Muscle of arm (tissue), 12 donors: ENCODE data around the gene ZNF33B. TPM values are rescaled to one million over a fixed set of nuclear protein-coding genes. Genes with fewer than 3 reads are reported as not detected.
"Not testable (repeated sequence)": the region's sequence is repeated elsewhere in the genome, so short reads cannot be mapped to it uniquely, and the experiment has no call there.

Experiments used
- DNase-seq: peaks from one replicate; pipeline ENCODE4 v3.0.0-alpha.2; 2013
- polyA plus RNA-seq, 12 donors: library from polyadenylated mRNA; unstranded; fragments of 120-200 nt; gene quantifications; one replicate each; pipeline ENCODE4 v1.2.1, GENCODE V29; 2013; ENCODE audit not compliant: insufficient read length in 12 of 12

Gene ZNF33B
- polyA plus RNA-seq, 12 donors: 12.2 to 27.9 (median 18.8) TPM; not detected in 1

GRCh38 chr10:42623929-42624328 lies 14.4 kb downstream of the ZNF33B start:
- DNase-seq: no peak

GRCh38 chr10:42618424-42618823 lies 19.9 kb downstream of the ZNF33B start:
- DNase-seq: no peak

- no peak for DNase-seq
Measured at GRCh38 chr10:42615419-42615818, 23.0 kb downstream of the ZNF33B start.

GRCh38 chr10:42609872-42610271 lies 28.5 kb downstream of the ZNF33B start:
- no peak for DNase-seq

- no peak for DNase-seq
Measured at GRCh38 chr10:42598249-42598873, 40.0 kb downstream of the ZNF33B start.

GRCh38 chr10:42596196-42596595 lies 42.2 kb downstream of the ZNF33B start:
- no peak for DNase-seq

GRCh38 chr10:42594246-42594650 lies 44.1 kb downstream of the ZNF33B start:
- no peak for DNase-seq

- no peak for DNase-seq
Measured at GRCh38 chr10:42593284-42593683, 45.1 kb downstream of the ZNF33B start.

GRCh38 chr10:42583828-42584227 lies 54.5 kb downstream of the ZNF33B start:
- DNase-seq: no peak

GRCh38 chr10:42578019-42578418 lies 60.4 kb downstream of the ZNF33B start:
- DNase-seq: no peak

- no peak for DNase-seq
Measured at GRCh38 chr10:42576338-42576737, 62.0 kb downstream of the ZNF33B start.

- DNase-seq: no peak
Measured at GRCh38 chr10:42574336-42574735, 64.0 kb downstream of the ZNF33B start.

- DNase-seq: no peak
Measured at GRCh38 chr10:42556931-42557330, 81.4 kb downstream of the ZNF33B start.

- DNase-seq: not testable (repeated sequence)
Measured at GRCh38 chr10:42553576-42553975, 84.8 kb downstream of the ZNF33B start.

GRCh38 chr10:42553064-42553407 lies 85.3 kb downstream of the ZNF33B start:
- no peak for DNase-seq

GRCh38 chr10:42552188-42553063 lies 85.9 kb downstream of the ZNF33B start:
- DNase-seq: peak; percentile 98

GRCh38 chr10:42551582-42552187 lies 86.7 kb downstream of the ZNF33B start:
- peak; percentile 9 for DNase-seq

- no peak for DNase-seq
Measured at GRCh38 chr10:42549851-42550250, 88.5 kb downstream of the ZNF33B start.

- no peak for DNase-seq
Measured at GRCh38 chr10:42548254-42548653, 90.1 kb downstream of the ZNF33B start.

- DNase-seq: no peak
Measured at GRCh38 chr10:42544945-42545344, 93.4 kb downstream of the ZNF33B start.

- DNase-seq: no peak
Measured at GRCh38 chr10:42543840-42544372, 94.5 kb downstream of the ZNF33B start.
